GM21825 (cell line): ENCODE measurements around the gene RAPGEF5.
A peak's percentile ranks its signal among the peaks of the same experiment; 100 is the strongest.

Source experiments
- ATAC-seq: cut with Tn5 transposase; IDR thresholded peaks from one replicate; pipeline ENCODE4 v1.9.1; 2021; ENCODE audit warnings: mild to moderate bottlenecking, moderate library complexity; ENCODE audit not compliant: unreplicated experiment

RAPGEF5 gene

GRCh38 chr7:22129166-22129565 lies 227.8 kb downstream of the RAPGEF5 start:
- no peak for ATAC-seq

- ATAC-seq: no peak
These were observed 228.4 kb downstream of the RAPGEF5 start for GRCh38 chr7:22128528-22128920.

DNA sequence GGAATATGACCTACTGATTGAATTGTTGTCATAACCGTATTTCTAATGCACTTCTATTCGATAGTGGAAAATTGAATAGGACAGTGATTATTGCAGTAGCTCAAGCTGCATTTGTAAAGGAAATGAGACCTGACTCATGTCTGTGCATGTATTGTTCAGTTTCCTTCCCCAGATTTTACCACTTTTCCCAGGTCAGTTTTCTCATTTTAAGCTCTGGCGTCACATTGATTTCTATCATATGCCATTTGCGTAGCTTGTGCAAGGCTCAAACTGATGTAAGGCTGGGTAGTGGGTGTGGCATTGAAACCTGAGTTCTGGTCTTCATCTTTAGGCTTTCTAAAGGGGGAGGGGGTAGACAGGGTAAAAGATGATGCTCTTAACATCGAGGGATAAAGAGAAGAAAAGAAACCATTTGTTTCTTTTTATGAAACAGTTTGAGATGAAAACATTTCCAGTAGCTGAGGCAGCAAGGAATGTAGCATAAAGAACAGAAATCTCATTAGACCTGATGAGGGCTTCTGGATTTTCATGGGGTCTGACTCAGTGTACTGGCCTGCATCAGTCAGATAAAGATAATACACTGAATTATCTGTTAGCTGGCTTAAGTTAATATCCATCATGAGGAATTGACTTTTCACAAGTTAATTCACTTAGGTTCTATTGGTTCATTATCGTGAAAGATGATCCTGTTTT lies 229.0 kb downstream of the RAPGEF5 start:
- no peak for ATAC-seq

DNA sequence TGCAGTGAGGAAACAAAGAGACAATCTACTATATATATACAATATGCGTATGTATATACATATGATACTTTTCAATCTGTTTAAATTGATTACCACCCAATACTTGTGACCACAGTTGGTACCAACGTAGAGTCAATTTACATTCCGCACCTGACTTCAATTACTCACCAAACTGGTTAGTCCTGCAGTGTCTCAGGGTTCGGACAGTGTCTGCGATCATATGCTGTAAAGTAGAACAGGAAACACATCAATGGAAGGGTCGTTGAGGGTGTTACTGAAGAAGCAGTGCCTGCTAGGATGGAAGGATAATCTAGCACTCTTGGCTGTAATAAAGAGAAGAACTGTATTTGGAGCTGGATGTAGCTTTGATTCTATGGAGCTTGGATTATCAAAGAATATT lies 231.5 kb downstream of the RAPGEF5 start:
- ATAC-seq: no peak

- no peak for ATAC-seq
These were observed 232.0 kb downstream of the RAPGEF5 start for GRCh38 chr7:22124941-22125340.

GRCh38 chr7:22123139-22123538 lies 233.8 kb downstream of the RAPGEF5 start:
- no peak for ATAC-seq

DNA sequence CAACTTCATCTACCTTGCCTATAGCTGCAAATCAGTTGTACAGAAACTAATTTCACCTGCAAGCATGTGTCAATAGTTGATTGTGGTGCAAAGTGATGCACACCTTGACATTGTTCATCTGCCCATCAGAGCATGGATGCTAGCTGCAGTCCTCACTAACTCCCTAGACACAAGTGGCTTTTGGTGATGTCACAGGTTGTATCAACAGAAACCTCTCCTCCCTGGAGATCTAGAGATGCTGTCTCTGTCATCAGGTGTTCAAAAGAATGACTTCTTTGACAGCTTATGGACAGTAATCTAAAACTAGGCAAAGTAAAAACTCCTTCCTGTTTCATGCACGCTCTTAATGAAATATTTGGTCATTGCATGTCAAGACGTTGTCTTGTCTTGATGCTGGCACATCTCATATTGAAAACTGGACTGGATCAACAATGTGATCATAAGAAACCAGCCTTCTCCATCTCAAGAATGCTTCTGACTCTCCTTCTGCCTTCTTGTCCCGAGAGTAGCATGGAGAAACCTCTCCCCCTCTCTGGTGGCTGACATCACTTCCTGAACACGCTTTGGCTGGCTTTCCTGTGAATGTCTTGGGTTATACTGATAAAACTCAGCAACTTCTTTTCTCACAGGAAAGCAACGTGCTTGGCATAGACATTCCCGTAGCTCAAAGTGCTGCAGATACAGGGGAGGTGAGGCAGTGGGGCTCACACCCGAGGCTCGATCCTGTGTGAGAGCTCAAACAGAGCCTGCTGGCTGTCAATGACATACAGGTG lies 235.1 kb downstream of the RAPGEF5 start:
- ATAC-seq: no peak

GRCh38 chr7:22120391-22121053 lies 236.4 kb downstream of the RAPGEF5 start:
- no peak for ATAC-seq

DNA sequence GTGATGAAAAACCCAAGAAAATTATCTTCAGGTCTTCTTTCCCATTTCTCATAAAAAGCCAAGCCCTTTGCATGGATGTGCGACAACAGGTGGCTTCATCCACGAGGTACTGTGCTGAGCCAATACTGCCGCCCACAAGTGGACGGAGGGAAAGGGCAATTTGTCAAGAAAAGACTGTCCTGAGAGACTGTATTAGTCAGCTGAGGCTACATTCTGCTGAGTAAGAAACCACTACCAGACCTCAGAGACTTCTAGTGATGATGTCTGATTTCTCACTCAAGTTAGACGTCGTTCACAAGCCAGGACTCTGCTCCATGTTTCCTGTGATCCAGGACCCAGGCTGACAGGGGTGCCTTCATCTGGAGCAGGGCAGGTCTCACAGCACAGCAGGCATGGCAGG lies 239.7 kb downstream of the RAPGEF5 start:
- no peak for ATAC-seq

DNA sequence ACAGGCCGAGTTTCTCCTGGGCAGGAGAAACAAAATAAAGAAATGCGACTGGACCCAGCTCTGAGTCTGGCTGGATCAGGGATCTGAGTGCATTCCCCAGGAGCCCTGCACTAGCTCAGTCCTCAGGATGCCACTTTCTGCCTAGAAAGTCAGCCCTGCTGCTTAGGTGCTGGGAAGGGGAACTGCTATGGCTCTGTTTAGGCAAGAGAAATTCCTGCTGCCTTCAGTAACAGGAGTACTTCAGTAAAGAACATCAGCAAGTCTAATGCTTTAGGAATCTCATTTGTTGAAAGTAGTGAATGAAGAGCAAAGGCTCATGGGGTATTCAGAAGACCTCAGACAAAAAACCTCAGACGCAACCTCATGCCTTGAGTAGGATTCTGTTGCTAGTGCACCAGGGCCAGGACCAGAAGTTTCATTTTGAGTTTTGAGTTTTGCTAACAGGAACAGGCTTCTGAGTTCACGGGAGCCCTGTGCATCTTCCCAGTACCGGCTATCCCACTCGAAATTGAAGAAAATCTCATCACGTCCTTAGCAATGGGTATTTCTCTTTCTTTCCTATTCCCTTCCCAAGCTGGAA lies 240.4 kb downstream of the RAPGEF5 start:
- ATAC-seq: no peak

DNA sequence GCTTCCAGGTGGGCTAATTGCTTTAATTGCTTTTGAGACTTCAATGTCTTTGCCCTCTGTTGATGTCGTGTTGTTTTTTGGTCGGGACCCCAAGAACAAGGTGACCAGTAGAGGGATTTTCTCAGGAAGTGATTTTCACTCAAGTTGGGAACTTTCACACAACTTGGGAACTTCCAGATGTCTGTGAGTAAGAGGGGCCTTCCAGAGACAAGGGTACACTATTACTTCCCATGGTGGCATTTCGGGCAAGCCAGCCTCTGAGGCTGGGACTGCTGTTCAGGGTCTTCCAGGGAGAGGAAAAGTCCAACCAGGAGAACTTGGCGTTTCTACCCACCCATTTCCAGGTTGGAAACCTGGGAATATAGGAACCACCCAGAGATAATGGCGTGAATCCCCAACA lies 241.3 kb downstream of the RAPGEF5 start:
- ATAC-seq: no peak

DNA sequence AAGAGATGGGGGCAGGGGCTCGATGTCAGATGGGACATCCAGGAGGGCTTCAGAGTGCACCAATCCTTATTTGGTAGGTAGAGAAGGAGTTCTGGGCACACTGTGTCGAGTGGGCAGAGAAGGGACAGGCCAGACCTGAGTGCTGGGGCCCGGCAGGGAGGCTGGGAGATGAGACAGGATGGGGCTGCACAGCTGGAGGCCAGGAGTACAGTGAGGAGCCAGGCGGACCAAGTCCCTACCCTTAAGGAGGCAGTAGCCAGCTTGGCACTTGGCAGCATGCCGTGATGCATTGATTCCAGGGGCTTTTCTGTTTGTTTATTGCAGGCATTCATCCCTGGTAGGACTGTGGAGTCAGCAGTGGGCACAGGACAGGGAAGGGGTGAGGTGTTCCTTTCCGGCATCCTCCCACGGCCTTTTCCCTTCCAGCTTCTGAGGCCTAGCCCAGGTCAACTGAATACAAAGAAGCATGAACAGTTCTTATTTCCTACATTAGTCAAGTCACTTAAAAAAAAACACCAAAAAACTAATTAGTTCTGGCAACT lies 242.4 kb downstream of the RAPGEF5 start:
- ATAC-seq: no peak

DNA sequence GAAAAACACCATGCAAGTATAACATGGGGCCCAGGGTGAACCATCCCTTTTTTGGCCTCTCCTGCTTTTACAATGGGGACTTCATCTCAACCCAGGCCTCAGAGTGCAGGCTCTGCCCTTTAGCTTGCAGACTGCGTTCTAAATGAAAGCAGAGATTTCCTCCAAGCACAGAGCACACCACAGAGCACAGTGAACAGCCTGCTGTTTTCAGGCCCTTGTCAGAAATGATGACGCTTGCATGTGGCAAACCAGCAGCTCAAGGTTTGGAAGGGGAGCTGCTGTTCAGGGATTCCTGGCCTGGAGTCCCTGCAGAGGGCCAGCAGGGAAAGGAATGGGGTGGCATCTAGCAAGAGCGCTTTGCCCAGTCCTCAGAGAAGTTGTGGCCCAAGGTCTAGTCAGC lies 243.9 kb downstream of the RAPGEF5 start:
- no peak for ATAC-seq

DNA sequence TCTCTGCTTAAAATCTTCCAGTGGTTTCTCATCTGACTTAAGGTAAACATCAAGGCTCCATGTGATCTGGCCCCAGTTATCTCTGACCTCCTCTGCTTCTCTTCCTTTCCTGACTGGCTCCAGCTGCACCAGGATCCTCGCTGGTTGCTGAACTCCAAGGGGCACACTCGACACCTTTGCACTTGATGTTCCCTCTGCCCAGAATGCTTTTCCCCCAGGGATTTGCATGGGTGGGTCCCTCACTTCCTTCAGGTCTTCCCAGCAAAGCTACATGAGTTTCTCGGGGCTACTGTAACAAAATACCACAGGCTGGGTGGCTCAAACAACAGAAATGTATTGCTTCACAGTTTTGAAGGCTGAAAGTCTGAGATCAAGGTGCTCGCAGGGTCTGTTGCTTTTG lies 245.3 kb downstream of the RAPGEF5 start:
- ATAC-seq: no peak

DNA sequence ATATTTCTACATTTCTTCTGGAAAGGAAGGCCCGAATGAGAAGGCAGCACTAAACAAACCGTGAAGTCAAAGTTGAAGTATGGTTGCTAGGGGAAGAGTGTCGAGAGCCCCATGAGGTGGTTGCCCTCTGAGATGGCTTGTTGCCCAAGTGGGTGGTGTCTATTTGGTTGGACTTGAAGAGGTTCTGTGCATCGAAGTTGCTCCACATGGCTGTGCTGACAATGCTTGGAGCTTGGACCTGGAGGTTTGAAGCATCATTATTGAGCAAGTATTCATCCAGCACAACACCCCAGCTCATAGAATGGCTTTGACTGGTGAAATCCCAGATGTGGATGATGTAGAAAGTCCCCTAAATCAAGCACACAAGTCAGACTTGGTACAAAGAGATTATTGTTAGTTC lies 246.1 kb downstream of the RAPGEF5 start:
- ATAC-seq: no peak

DNA sequence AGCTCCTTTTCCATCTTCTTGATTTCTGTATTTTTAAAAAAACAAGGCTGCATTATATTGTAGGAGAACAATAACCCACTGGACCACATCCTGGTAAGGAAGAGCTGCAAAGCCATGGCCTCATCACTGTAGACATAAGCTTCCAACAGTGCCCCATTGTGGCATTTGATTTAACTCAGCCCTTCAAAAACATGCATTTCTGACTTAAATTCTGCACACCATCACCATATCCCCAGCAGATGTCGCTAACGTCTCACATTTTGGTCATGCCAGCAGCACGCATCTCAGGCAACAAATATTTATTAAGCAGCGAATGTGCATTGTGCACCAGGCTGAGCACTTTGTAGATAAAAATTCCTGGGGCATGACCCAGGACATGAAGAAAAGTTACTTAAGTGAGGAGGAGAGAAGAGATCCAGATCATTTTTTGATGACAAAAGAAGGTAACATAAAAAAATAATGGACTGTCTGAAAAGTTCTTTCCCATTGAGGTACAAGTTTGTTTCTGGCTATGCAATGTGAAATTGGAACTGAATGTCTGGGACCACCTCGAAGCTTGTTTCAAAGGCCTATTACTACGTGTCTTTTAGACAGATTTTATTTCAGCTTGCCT lies 246.6 kb downstream of the RAPGEF5 start:
- peak; percentile 72 for ATAC-seq

DNA sequence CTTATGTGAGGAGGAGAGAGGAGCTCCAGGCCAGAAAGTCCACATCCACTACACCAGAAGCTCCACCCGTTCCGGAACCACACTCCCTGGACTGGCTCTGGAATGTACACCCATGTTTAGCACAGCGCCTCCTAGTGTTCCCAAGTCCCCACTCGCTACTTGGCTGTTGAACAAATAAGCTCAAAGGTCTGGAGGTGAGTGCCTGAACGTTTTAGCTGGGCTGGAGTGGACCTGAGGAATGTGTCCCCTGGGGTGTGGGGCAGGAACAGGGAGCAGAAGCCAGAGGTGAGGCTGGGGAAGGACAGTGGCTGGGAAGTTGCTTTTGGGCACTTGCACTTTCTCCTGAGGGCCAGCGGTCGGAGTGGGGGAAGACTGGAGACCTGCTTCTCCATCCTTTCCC lies 247.2 kb downstream of the RAPGEF5 start:
- ATAC-seq: no peak

DNA sequence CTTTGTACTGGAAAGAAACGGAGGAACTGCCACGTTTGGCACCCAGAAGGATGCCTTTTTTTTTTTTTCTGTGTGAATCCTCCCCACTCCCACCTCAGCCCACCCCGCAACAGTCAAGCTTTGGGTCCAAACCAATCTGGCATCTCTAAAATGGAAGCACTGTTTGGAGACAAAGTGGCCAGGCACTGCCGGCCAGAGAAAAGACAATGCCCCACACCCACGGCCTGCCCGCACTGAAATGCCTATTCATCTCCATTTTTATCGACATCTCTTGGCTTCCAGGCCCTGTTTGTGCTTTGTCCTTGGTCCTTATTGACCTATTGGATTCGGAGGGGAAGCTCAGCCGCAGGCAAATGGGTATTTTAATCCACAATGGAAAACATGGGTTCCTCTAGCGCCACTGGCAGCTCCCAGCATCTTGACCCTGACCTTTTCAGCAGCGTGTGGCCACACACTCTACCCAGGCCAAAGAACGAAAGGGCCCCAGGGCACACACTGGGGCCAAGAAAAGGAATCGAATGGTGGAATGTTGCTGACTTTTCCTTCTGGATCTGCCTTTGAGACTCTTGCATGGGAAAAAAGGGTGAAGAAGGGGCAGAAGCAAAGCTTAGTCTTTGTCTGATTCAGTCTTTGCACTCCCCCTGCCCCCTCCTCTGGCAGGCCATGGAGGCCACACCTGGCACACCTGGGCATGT lies 248.7 kb downstream of the RAPGEF5 start:
- no peak for ATAC-seq

- no peak for ATAC-seq
These were observed 251.4 kb downstream of the RAPGEF5 start for GRCh38 chr7:22105550-22105949.
